Breast epithelium (tissue), 4 donors: ENCODE data around the gene KRT12. TPM values are rescaled to one million over a fixed set of nuclear protein-coding genes. Genes with fewer than 3 reads are reported as not detected.
"Not testable (repeated sequence)": the region's sequence is repeated elsewhere in the genome, so short reads cannot be mapped to it uniquely, and the experiment has no call there.

Experiments
- DNase-seq, 2 donors: peaks; one replicate each; pipeline ENCODE4 v3.0.0-alpha.2; 2019; ENCODE audit warnings: low spot score in 2 of 2
- H3K27ac ChIP-seq, 2 donors: fragments of 200-600 bp; sonication (generic) in 1 of 2; one replicate each; pipeline ENCODE4 v1.5.1; 2016 to 2019; ENCODE audit warnings: mild to moderate bottlenecking in 1 of 2
- H3K27me3 ChIP-seq, 2 donors: fragments of 200-600 bp; sonication (generic) in 1 of 2; one replicate each; pipeline versions ENCODE4 v1.5.1 to v1.6.0; 2017 to 2019; ENCODE audit warnings: control low read depth in 1 of 2, mild to moderate bottlenecking in 1 of 2
- H3K36me3 ChIP-seq: fragments of 200-600 bp; one replicate; pipeline ENCODE4 v1.5.1; 2019
- H3K4me1 ChIP-seq, 2 donors: fragments of 200-600 bp; sonication (generic); one replicate each; pipeline ENCODE4 v1.5.1; 2016 to 2019; ENCODE audit warnings: control low read depth in 1 of 2
- H3K4me3 ChIP-seq, 3 donors: fragments of 200-600 bp; sonication (generic); 1 replicate in 2 of 3; 2 replicates in 1 of 3; pipeline ENCODE4 v1.5.1; 2016 to 2019; ENCODE audit warnings: mild to moderate bottlenecking in 3 of 3, moderate library complexity in 2 of 3
- H3K9me3 ChIP-seq, 2 donors: fragments of 200-600 bp; sonication (generic) in 1 of 2; one replicate each; pipeline ENCODE4 v1.5.1; 2016 to 2019; ENCODE audit warnings: control low read depth in 1 of 2
- CTCF ChIP-seq, 3 donors: fragments of 450-650 bp; IDR thresholded peaks; one replicate each; pipeline ENCODE4 v1.5.1; 2016 to 2017; ENCODE audit warnings: antibody characterized with exemption in 3 of 3, mild to moderate bottlenecking in 3 of 3, moderate library complexity in 3 of 3
- POLR2A ChIP-seq: fragments of 450-650 bp; IDR thresholded peaks from one replicate; pipeline ENCODE4 v1.6.1; 2016; ENCODE audit warnings: antibody characterized with exemption, mild to moderate bottlenecking, moderate library complexity
- POLR2AphosphoS5 ChIP-seq, 3 donors: sonication (generic); formaldehyde crosslinking; IDR thresholded peaks; one replicate each; pipeline ENCODE4 v1.6.1; 2017; ENCODE audit warnings: antibody characterized with exemption in 3 of 3
- intact Hi-C: fragments of 100-400 bp; cut with DNase I; formaldehyde crosslinking; loops from one replicate; pipeline ENCODE4 v1.15.1; 2023; ENCODE audit warnings: low total_unique reads
- total RNA-seq, 3 donors: library from RNA; depleted of rRNA; stranded (reverse); fragments of >200 nt; gene quantifications; one replicate each; pipeline ENCODE4 v1.1.0, GENCODE V29; 2016

Gene KRT12
- total RNA-seq, 3 donors from 2014 or later = not detected

GRCh38 chr17:40864661-40865390 lies 2.2 kb downstream of the KRT12 start:
- TF ChIP-seq POLR2A = no peak
- TF ChIP-seq POLR2AphosphoS5 (IDR thresholded peaks at IDR 0.05) = no peak
- no peak for TF ChIP-seq CTCF (IDR thresholded peaks at IDR 0.05)
- Histone ChIP-seq H3K36me3 (no peaks in the 10 kb centered on the region), H3K4me3 (no peak overlapping the region), H3K27me3 (no peaks in the 10 kb centered on the region), H3K9me3 (no peaks in the 10 kb centered on the region), H3K27ac (no peak overlapping the region), H3K4me1 (no peaks in the 10 kb centered on the region)
- intact Hi-C loops = no loop called here
- DNase-seq = no peak

- no peak for TF ChIP-seq POLR2A
- TF ChIP-seq POLR2AphosphoS5 (IDR thresholded peaks at IDR 0.05) = no peak
- TF ChIP-seq CTCF (IDR thresholded peaks at IDR 0.05) = no peak
- no peaks in the 10 kb centered on the region for H3K27me3 ChIP-seq
- no peaks in the 10 kb centered on the region for H3K9me3 ChIP-seq
- no peak overlapping the region for H3K4me3 ChIP-seq
- no peak overlapping the region for H3K27ac ChIP-seq
- no peak for DNase-seq
- intact Hi-C loops = no loop called here
- no peaks in the 10 kb centered on the region for H3K36me3 ChIP-seq
- H3K4me1 ChIP-seq = no peaks in the 10 kb centered on the region
These were observed 3.9 kb downstream of the KRT12 start for GRCh38 chr17:40862985-40863733.

GRCh38 chr17:40859536-40859935 lies 7.5 kb downstream of the KRT12 start:
- no peak for DNase-seq
- no peak overlapping the region for H3K4me3 ChIP-seq
- intact Hi-C loops = no loop called here
- no peak for TF ChIP-seq CTCF (IDR thresholded peaks at IDR 0.05)
- TF ChIP-seq POLR2A = no peak
- TF ChIP-seq POLR2AphosphoS5 (IDR thresholded peaks at IDR 0.05) = no peak
- H3K36me3 ChIP-seq = no peaks in the 10 kb centered on the region
- no peaks in the 10 kb centered on the region for H3K4me1 ChIP-seq
- no peaks in the 10 kb centered on the region for H3K27me3 ChIP-seq
- no peaks in the 10 kb centered on the region for H3K9me3 ChIP-seq
- H3K27ac ChIP-seq = no peak overlapping the region

- intact Hi-C loops, H3K4me3 ChIP-seq, H3K36me3 ChIP-seq, DNase-seq, H3K9me3 ChIP-seq, H3K27me3 ChIP-seq, H3K4me1 ChIP-seq: not testable (repeated sequence)
- H3K27ac ChIP-seq = peak overlapping the region in 1 of 2 donors; percentile 48
These were observed 8.4 kb downstream of the KRT12 start for GRCh38 chr17:40858667-40859066.

- no peaks in the 10 kb centered on the region for H3K36me3 ChIP-seq
- no peak for TF ChIP-seq POLR2AphosphoS5 (IDR thresholded peaks at IDR 0.05)
- no peak for TF ChIP-seq POLR2A
- no peak for TF ChIP-seq CTCF (IDR thresholded peaks at IDR 0.05)
- DNase-seq = no peak
- peak overlapping the region; percentile 48 to 59 for H3K27ac ChIP-seq
- intact Hi-C loops = no loop called here
- H3K9me3 ChIP-seq = no peaks in the 10 kb centered on the region
- no peaks in the 10 kb centered on the region for H3K4me1 ChIP-seq
- no peak overlapping the region for H3K4me3 ChIP-seq
- H3K27me3 ChIP-seq = no peaks in the 10 kb centered on the region
These were observed 9.5 kb downstream of the KRT12 start for GRCh38 chr17:40857535-40857934.
